ENCODE results near the gene LFNG.

DNA sequence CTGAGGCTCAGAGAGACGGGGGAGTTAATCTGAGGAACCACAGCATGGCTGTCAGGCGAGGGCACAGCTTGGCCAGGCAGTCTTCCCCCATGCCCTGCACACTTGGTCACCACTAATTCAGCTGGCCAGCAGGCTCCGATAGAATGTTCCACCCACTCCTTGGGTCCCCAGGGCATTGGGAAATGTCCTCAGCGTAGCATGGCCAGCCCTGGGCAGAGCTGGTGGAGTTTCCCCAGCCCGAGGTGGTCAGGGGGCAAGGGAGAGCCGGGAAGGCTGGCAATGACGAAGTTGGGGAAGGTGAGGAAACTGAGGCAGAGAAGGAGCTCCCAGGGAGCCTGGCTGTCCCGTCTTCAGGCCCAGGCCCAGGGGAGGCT is 31.3 kb upstream of the LFNG start:
- TF ChIP-seq, protein P1, sequence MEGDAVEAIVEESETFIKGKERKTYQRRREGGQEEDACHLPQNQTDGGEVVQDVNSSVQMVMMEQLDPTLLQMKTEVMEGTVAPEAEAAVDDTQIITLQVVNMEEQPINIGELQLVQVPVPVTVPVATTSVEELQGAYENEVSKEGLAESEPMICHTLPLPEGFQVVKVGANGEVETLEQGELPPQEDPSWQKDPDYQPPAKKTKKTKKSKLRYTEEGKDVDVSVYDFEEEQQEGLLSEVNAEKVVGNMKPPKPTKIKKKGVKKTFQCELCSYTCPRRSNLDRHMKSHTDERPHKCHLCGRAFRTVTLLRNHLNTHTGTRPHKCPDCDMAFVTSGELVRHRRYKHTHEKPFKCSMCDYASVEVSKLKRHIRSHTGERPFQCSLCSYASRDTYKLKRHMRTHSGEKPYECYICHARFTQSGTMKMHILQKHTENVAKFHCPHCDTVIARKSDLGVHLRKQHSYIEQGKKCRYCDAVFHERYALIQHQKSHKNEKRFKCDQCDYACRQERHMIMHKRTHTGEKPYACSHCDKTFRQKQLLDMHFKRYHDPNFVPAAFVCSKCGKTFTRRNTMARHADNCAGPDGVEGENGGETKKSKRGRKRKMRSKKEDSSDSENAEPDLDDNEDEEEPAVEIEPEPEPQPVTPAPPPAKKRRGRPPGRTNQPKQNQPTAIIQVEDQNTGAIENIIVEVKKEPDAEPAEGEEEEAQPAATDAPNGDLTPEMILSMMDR (IDR thresholded peaks at IDR 0.05): no peak
- TF ChIP-seq EZH2 (IDR thresholded peaks at IDR 0.05): no peak

All from neural progenitor cell (in vitro differentiated cells).